Anterior cingulate cortex (tissue), 58 donors: Measurements from ENCODE around the gene PCARE.

ENCODE experiments used
- DNase-seq, 58 donors: peaks; one replicate each; lab custom pipeline; 2025; lab: John Stamatoyannopoulos, UW

The PCARE gene

GRCh38 chr2:29065068-29065811 is 9.1 kb downstream of the PCARE start:
- DNase-seq = peak in 50 of 58 donors; percentile 22 to 93 (median 66)

- peak in 1 of 58 donors; percentile 57 for DNase-seq
Observed at GRCh38 chr2:29064746-29065067, 9.6 kb downstream of the PCARE start.

- DNase-seq = no peak
Observed at GRCh38 chr2:29064346-29064715, 10.0 kb downstream of the PCARE start.

- peak in 40 of 58 donors; percentile 16 to 92 (median 50) for DNase-seq
Observed at GRCh38 chr2:29063646-29064345, 10.5 kb downstream of the PCARE start.

GRCh38 chr2:29063056-29063455 is 11.3 kb downstream of the PCARE start:
- DNase-seq = peak in 13 of 58 donors; percentile 8 to 58 (median 27)

- no peak for DNase-seq
Observed at GRCh38 chr2:29062371-29062770, 12.0 kb downstream of the PCARE start.

GRCh38 chr2:29061616-29062015 is 12.7 kb downstream of the PCARE start:
- no peak for DNase-seq

- no peak for DNase-seq
Observed at GRCh38 chr2:29061176-29061575, 13.1 kb downstream of the PCARE start.

- DNase-seq = no peak
Observed at GRCh38 chr2:29060441-29060840, 13.9 kb downstream of the PCARE start.

- no peak for DNase-seq
Observed at GRCh38 chr2:29059624-29060023, 14.7 kb downstream of the PCARE start.

- DNase-seq = no peak
Observed at GRCh38 chr2:29057006-29057405, 17.3 kb downstream of the PCARE start.

GRCh38 chr2:29056452-29056851 is 17.9 kb downstream of the PCARE start:
- no peak for DNase-seq

- no peak for DNase-seq
Observed at GRCh38 chr2:29055601-29056000, 18.7 kb downstream of the PCARE start.

GRCh38 chr2:29054430-29054829 is 19.9 kb downstream of the PCARE start:
- no peak for DNase-seq

GRCh38 chr2:29053670-29054400 is 20.5 kb downstream of the PCARE start:
- DNase-seq = no peak

- DNase-seq = no peak
Observed at GRCh38 chr2:29053223-29053622, 21.1 kb downstream of the PCARE start.

GRCh38 chr2:29052807-29053206 is 21.5 kb downstream of the PCARE start:
- DNase-seq = no peak

GRCh38 chr2:29051730-29052129 is 22.6 kb downstream of the PCARE start:
- no peak for DNase-seq

GRCh38 chr2:29050591-29050990 is 23.7 kb downstream of the PCARE start:
- DNase-seq = no peak

GRCh38 chr2:29047083-29047845 is 27.1 kb downstream of the PCARE start:
- no peak for DNase-seq

- no peak for DNase-seq
Observed at GRCh38 chr2:29046321-29046720, 28.0 kb downstream of the PCARE start.
